K562 (cell line): Measurements from ENCODE around the gene IL4R.

Experiments
- ARID3B ChIP-seq: fragments of 250-450 bp; sonication (Bioruptor Pico); IDR thresholded peaks from 2 replicates; pipeline ENCODE4 v1.4.0; 2020; ENCODE audit warnings: borderline replicate concordance
- ATF7 ChIP-seq: fragments of 450-650 bp; IDR thresholded peaks from 2 replicates; pipeline ENCODE4 v1.7.1; 2014; ENCODE audit warnings: mild to moderate bottlenecking, moderate library complexity
- CEBPB ChIP-seq: fragments of 450-650 bp; IDR thresholded peaks from 2 replicates; pipeline ENCODE4 v1.6.1; 2016; ENCODE audit warnings: missing genetic modification characterization, missing compliant biosample characterization
- CREB1 ChIP-seq, 2 experiments: sonication (generic) in 1 of 2; formaldehyde crosslinking in 1 of 2; IDR thresholded peaks; 2 replicates each; pipeline versions ENCODE4 v1.6.1 to v1.8.0; 2012 to 2022; ENCODE audit warnings: inconsistent platforms in 1 of 2, mild to moderate bottlenecking in 1 of 2, missing genetic modification reagents in 1 of 2, moderate library complexity in 1 of 2
- ELF1 ChIP-seq: fragments of 200-800 bp; sonication (Bioruptor generic); IDR thresholded peaks from 2 replicates; pipeline ENCODE4 v1.6.1; 2016; ENCODE audit warnings: missing genetic modification characterization, missing compliant biosample characterization
- EP300 ChIP-seq: IDR thresholded peaks from 2 replicates; pipeline ENCODE4 v1.6.1; 2012; ENCODE audit warnings: low read length, improper control_type of control experiment
- MYC ChIP-seq, 2 experiments: fragments of 250-450 bp in 1 of 2; sonication (Bioruptor Pico) in 1 of 2; IDR thresholded peaks; 2 replicates each; pipeline versions ENCODE4 v1.5.1 to v1.6.1; 2012 to 2021; ENCODE audit warnings: low read depth in 2 of 2, borderline replicate concordance in 1 of 2, improper control_type of control experiment in 1 of 2, low read length in 1 of 2, mild to moderate bottlenecking in 1 of 2, moderate library complexity in 1 of 2
- POLR2B ChIP-seq: fragments of 450-650 bp; IDR thresholded peaks from 2 replicates; pipeline ENCODE4 v1.6.1; 2018; ENCODE audit warnings: low read depth; ENCODE audit not compliant: partially characterized antibody
- SRF ChIP-seq, 2 experiments: fragments of 250-450, 450-650 bp in 1 of 2; sonication (Bioruptor Pico) in 1 of 2; sonication (generic) in 1 of 2; formaldehyde crosslinking; IDR thresholded peaks; 2 replicates each; pipeline versions ENCODE4 v1.5.0 to v1.5.1; 2020 to 2022; ENCODE audit warnings: mild to moderate bottlenecking in 1 of 2, missing genetic modification reagents in 1 of 2
- TEAD2 ChIP-seq: fragments of 450-650 bp; IDR thresholded peaks from 2 replicates; pipeline ENCODE4 v1.6.1; 2016; ENCODE audit warnings: missing genetic modification characterization, control low read depth, missing compliant biosample characterization
- YY1 ChIP-seq, 3 experiments: IDR thresholded peaks; 2 replicates each; pipeline ENCODE4 v1.6.1; 2011; ENCODE audit warnings: low read length in 2 of 3, mild to moderate bottlenecking in 2 of 3, moderate library complexity in 2 of 3, borderline replicate concordance in 1 of 3, control low read depth in 1 of 3, low read depth in 1 of 3; ENCODE audit not compliant: insufficient read depth in 3 of 3, insufficient replicate concordance in 2 of 3, control insufficient read depth in 1 of 3, insufficient read length in 1 of 3; ENCODE audit errors: extremely low read depth in 1 of 3
- ZC3H11A ChIP-seq: IDR thresholded peaks from 2 replicates; pipeline ENCODE4 v1.6.1; 2012; ENCODE audit warnings: low read depth, low read length, improper control_type of control experiment

- no peak for TF ChIP-seq ZC3H11A
- no peak for TF ChIP-seq ATF7
- TF ChIP-seq ARID3B (CRISPR knock-in tag), result no peak
- no peak for TF ChIP-seq ELF1 (tag)
- no peak for TF ChIP-seq CREB1 (IDR thresholded peaks at IDR 0.05)
- TF ChIP-seq CREB1 (CRISPR knock-in tag; IDR thresholded peaks at IDR 0.05), result no peak
- TF ChIP-seq TEAD2 (tag), result no peak
- no peak for TF ChIP-seq SRF (CRISPR knock-in tag; IDR thresholded peaks at IDR 0.05)
- TF ChIP-seq YY1 (IDR thresholded peaks at IDR 0.05; ENCODE audit: borderline replicate concordance in 1 of 3, control insufficient read depth in 1 of 3, extremely low read depth in 1 of 3, insufficient read depth in 3 of 3, insufficient read length in 1 of 3, insufficient replicate concordance in 2 of 3, low read depth in 1 of 3, low read length in 2 of 3), result no peak
- no peak for TF ChIP-seq EP300
- TF ChIP-seq POLR2B, result no peak
- no peak for TF ChIP-seq MYC (IDR thresholded peaks at IDR 0.05; ENCODE audit: low read depth, low read length)
- no peak for TF ChIP-seq MYC (CRISPR knock-in tag; IDR thresholded peaks at IDR 0.05; ENCODE audit: borderline replicate concordance, low read depth)
- TF ChIP-seq CEBPB, result no peak
Observed at GRCh38 chr16:27270349-27270748, 43.4 kb upstream of the IL4R start.
